D721Med (cell line): Measurements from ENCODE around the gene ERFL.

Source experiments
- DNase-seq: peaks from one replicate; pipeline ENCODE4 v3.0.0; 2011; ENCODE audit warnings: low spot score; ENCODE audit not compliant: insufficient read length
- FAIRE-seq: peaks from 2 replicates; lab custom pipeline; 2011; peaks lifted over from hg19 to GRCh38; lab: Jason Lieb, UNC
- TF ChIP-seq, protein P1 (sequence below): IDR thresholded peaks from 2 replicates; pipeline ENCODE4 v1.5.1; 2012; ENCODE audit warnings: mild to moderate bottlenecking, control low read depth; ENCODE audit not compliant: insufficient read depth; ENCODE audit errors: missing control alignments

ERFL gene

DNA sequence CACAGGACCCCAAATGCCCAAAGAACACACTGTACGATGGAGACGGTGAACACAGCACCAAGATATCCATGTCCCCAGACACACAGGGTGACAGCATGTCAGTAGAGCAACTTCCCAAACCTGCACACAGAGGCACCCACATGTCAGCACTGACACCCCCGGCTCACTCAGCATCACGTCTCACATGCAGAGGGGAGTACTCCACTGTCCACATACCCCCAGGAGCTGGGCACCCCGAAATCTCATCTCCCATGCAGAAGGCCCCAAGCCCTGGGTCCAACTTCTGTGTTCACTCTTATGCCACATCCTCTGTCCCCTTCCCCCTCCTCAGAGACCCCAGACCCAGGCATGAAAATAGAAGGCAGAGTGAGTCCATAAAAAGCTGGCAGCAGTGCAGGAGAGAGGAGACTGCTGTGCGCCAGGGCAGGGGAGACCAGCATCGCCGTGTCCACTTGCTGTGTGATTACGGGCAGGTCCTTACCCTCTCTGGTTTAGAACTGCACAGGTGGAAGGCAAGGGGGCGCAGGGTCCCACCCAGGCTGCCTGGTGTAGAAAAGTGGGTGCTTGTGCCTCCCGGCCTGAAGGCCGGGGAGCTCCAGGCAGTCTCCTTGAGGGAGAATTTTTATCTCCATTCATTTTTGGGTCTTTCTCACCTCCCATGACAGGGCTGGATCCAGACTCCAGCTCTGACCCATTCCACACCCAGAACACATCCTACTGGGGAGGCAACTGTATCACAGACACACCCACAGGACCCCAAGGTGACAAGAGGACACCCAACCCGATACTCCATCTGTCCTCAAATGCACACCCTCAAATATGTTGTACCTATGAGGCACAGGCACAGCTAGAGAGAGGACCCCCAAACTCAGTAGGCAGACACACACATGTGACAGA, 17.0 kb downstream of the ERFL start:
- no peak for DNase-seq
- TF ChIP-seq, protein P1, sequence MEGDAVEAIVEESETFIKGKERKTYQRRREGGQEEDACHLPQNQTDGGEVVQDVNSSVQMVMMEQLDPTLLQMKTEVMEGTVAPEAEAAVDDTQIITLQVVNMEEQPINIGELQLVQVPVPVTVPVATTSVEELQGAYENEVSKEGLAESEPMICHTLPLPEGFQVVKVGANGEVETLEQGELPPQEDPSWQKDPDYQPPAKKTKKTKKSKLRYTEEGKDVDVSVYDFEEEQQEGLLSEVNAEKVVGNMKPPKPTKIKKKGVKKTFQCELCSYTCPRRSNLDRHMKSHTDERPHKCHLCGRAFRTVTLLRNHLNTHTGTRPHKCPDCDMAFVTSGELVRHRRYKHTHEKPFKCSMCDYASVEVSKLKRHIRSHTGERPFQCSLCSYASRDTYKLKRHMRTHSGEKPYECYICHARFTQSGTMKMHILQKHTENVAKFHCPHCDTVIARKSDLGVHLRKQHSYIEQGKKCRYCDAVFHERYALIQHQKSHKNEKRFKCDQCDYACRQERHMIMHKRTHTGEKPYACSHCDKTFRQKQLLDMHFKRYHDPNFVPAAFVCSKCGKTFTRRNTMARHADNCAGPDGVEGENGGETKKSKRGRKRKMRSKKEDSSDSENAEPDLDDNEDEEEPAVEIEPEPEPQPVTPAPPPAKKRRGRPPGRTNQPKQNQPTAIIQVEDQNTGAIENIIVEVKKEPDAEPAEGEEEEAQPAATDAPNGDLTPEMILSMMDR = no peak
- no peak for FAIRE-seq

DNA sequence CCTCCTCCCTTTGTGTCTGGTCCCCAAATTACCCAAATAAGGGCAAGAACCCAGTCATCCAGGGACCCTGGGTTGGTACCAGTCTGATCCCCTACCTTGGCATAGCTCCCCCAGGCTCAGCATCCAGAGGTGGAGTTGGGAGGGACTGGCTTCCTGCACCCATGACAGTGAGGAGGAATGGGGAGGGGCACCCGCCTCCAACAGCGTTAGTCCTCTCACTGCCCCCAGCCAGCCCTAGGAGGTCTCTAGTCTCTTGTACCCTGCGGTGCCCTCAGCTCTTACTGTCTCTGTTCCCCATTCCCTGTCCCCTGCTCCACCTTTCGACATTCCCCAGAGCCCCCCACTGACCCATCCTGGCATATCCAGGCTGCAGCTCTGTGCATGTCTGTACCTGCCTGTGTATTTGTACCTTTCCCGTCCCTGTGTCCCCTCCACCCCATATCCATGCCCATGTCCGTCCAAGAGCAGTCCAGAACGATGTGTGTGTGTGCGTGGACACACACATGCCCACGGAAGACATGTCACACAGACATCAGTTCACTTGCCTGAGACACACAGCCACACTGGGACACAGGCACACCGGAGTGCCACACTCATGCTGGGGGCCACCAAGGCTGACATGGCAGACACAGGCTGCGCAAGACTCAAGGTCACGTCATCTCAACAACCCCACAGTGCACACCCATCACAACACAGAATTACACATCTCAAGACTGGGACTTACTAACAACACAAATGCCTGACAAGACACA, 17.8 kb downstream of the ERFL start:
- FAIRE-seq (no peak), DNase-seq (no peak)
- TF ChIP-seq, protein P1 = no peak

DNA sequence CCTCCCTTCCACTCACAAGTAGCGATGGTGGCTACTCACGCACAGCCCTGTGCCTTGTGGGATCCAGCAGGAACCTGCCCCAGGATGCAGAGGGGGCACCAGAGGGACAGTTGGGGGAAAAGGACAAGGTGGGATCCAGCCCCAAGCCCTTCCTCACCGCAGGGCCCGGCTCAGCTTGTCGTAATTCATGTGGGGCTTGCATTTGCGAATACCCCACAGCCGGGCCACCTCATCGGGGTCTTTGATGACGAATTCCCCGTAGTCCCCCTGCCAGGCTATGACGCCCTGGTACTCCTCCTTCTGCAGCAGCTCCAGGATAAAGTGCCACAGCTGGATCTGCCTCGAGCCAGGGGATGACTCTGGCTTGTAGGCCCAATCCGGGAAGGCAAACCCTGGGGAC, 18.5 kb downstream of the ERFL start:
- FAIRE-seq = no peak
- TF ChIP-seq, protein P1 = no peak
- no peak for DNase-seq

DNA sequence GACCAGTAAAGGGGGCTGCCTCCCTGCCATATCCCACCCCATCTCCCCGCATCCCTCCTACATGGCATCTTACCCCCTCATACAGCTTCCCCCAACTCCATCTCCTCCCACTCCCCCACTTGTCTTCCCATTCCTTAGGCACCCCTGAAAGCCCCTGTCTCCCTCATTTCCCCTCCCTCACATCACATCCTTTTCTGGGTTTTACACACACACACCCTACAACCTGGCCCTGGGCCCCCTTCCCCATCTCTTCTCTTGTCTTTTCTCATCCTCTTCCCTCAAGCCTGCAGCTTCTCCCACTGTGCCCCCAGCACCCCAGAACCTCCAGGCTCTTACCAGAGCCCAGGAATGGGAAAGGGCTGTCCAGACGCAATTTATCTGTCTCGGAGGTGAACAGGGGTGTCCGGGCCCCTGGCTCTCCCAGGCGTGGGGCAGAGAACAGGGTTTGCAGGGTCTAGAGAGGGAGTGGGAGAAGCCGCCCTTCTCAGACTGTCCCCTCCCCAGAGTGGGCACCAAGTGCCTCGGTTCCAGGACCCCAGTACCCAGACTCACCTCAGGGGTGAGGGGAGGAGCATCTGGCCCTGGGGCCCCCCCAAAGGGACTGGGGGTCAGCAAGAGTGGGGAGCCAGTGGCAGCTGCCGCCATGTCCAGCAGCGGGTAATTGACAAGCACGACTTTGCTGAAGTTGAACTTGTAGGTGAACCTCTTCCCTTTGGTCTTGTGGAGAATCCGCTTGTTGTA, 19.4 kb downstream of the ERFL start:
- no peak for DNase-seq
- TF ChIP-seq, protein P1 = no peak
- no peak for FAIRE-seq

DNA sequence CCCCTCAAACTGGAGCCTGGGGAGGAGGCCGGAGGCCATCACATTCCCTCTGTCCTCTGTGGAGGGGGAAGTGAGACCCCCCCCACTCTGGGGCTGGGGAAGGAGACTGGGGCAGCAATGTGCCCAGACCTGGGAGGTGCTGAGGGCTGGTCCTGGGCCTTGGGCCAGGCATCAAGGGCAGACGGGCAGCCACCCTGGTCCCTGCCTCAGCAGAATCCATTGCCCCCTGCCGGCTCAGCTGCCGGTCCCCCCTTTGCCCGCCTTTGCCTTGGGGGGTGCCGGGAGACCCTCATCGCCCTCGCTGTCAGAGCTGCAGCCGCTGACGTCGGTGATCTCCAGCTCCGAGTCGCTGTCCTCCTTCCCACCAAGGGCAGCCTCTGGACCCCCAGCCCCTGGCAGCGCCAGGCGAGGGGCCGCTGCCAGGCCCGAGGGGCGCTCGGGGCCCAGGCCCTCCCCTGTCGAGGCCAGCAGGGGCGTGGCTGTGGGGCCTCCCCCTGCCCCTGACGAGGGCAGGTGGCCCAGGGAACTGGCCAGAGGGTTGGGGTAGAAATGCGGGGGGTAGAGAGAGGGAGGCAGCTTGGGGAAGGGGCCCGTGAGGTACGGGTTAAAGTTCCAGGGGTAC, 20.1 kb downstream of the ERFL start:
- FAIRE-seq = no peak

More for the DNA sequence above, 20.1 kb downstream of the ERFL start:
- TF ChIP-seq, protein P1 = no peak
- DNase-seq = no peak
